Sigmoid colon (tissue), 4 donors: ENCODE results near the gene TEX12.

Experiments
- EP300 ChIP-seq, 4 donors: sonication (generic); formaldehyde crosslinking; IDR thresholded peaks; one replicate each; pipeline ENCODE4 v1.6.1; 2017; ENCODE audit warnings: antibody characterized with exemption in 4 of 4
- POLR2AphosphoS5 ChIP-seq, 4 donors: sonication (generic); formaldehyde crosslinking; IDR thresholded peaks; one replicate each; pipeline ENCODE4 v1.6.1; 2017; ENCODE audit warnings: antibody characterized with exemption in 4 of 4

- TF ChIP-seq EP300 (IDR thresholded peaks at IDR 0.05) = no peak
- no peak for TF ChIP-seq POLR2AphosphoS5 (IDR thresholded peaks at IDR 0.05)
Measured at GRCh38 chr11:112213753-112214152, 46.6 kb downstream of the TEX12 start.
